Endothelial cell of umbilical vein (primary cell): ENCODE measurements around the gene IL34.

ENCODE experiments used
- CTCF ChIP-seq, 2 donors: IDR thresholded peaks; 1 replicate in 1 of 2; 2 replicates in 1 of 2; pipeline ENCODE4 v1.5.1; 2011; ENCODE audit warnings: low read length in 2 of 2, mild to moderate bottlenecking in 2 of 2, moderate library complexity in 2 of 2, control low read depth in 1 of 2, inconsistent platforms in 1 of 2, low read depth in 1 of 2; ENCODE audit not compliant: insufficient read depth in 1 of 2; ENCODE audit errors: extremely low read depth in 1 of 2
- EZH2 ChIP-seq: IDR thresholded peaks from 2 replicates; pipeline ENCODE4 v1.6.1; 2012; ENCODE audit warnings: borderline replicate concordance, low read depth, mild to moderate bottlenecking, moderate library complexity, low read length, inconsistent platforms; ENCODE audit not compliant: severe bottlenecking
- GATA2 ChIP-seq: IDR thresholded peaks from 2 replicates; pipeline ENCODE4 v1.7.0; 2011; ENCODE audit warnings: low read depth, mild to moderate bottlenecking, moderate library complexity, mixed read lengths, low read length; ENCODE audit not compliant: insufficient read length, insufficient read depth
- POLR2A ChIP-seq: IDR thresholded peaks from 2 replicates; pipeline ENCODE4 v1.6.1; 2012; ENCODE audit warnings: low read depth, mild to moderate bottlenecking, control low read depth, low read length

GRCh38 chr16:70662991-70663523 lies 16.7 kb downstream of the IL34 start:
- TF ChIP-seq CTCF (IDR thresholded peaks at IDR 0.05; ENCODE audit: extremely low read depth in 1 of 2, insufficient read depth in 1 of 2, low read depth in 1 of 2, low read length in 2 of 2) (no peak), EZH2 (no peak), POLR2A (no peak), GATA2 (no peak)
